NOMO-1 (cell line): Measurements from ENCODE around the gene VANGL1.

ENCODE experiments used
- DNase-seq, 2 experiments: peaks; one replicate each; lab custom pipeline; 2025; ENCODE audit not compliant: unreplicated experiment in 2 of 2; lab: John Stamatoyannopoulos, UW

The VANGL1 gene

DNA sequence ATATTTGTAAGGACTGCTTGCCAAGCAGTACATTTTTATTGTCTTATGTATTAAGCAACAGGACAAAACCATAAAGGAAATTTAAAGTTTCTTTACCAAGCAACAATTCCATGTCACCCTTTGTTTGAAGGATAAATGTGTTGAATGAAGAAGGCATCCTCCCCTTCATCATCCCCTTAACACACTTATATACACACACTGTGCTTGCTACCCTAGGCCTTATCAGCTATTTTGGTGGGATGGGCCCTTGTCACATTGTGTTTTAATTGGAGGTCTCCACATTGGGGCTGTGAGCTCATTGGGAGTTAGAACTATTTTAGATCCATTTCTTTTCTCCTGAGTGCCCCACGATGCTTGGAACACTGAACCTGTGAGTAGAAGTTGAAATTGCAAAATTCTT, 1.9 kb downstream of the VANGL1 start:
- no peak for DNase-seq

- DNase-seq = no peak
These were observed 2.3 kb downstream of the VANGL1 start for GRCh38 chr1:115644109-115644508.

GRCh38 chr1:115647047-115647446, 5.3 kb downstream of the VANGL1 start:
- DNase-seq = no peak

DNA sequence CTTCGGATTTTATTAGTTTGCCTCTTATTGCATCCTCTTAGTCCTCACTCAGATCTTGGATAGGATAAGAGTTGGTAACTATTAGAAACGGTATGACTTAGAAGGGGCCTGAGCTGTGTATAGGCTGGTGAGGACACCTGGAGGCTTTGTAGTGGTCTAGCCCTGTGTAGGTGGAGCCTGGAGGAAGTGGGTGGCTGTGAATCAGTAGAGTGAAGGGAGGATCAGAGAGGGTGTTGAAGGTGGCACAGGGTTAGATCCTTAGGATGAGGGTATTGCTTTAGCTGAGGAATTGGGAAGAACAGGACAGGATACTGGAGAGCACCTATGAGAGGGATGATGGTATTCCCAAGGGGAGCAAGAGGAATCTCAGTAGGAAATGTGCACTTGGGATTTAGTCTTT, 5.7 kb downstream of the VANGL1 start:
- DNase-seq = no peak

DNA sequence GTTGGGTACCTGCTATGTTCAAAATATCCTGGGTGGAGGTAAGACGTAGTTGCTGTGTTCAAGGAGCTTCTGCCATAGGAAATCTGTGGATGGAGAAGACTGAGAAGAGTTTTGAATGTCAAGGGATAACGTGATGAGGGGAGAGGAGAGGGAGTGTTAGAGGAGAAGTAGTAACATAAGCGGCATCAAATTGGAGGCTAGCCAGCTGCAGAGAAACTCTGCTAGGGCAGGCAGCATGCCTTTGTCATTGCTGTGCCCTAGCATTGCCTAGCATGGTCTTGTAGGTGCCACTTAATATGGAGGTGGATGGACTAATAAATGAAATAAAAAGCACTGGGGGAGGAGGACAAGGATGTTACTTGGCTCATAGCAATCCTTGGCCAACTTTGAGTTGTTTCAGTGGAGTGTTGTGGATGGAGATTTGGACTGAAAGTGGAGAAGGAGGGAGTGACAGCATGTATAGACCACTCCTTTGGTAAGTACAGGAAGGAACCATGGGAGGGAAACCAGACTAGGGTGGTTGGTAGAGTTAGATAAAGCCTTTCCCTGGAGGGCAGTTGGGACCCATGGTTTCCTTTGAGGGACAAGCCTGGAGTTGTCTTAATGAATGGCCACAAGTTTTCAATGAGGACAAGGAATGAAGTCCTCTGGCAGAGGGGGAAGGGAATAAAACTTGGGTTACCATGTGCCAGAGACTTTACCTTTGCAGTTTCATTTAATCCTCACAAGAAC, 6.3 kb downstream of the VANGL1 start:
- no peak for DNase-seq

DNA sequence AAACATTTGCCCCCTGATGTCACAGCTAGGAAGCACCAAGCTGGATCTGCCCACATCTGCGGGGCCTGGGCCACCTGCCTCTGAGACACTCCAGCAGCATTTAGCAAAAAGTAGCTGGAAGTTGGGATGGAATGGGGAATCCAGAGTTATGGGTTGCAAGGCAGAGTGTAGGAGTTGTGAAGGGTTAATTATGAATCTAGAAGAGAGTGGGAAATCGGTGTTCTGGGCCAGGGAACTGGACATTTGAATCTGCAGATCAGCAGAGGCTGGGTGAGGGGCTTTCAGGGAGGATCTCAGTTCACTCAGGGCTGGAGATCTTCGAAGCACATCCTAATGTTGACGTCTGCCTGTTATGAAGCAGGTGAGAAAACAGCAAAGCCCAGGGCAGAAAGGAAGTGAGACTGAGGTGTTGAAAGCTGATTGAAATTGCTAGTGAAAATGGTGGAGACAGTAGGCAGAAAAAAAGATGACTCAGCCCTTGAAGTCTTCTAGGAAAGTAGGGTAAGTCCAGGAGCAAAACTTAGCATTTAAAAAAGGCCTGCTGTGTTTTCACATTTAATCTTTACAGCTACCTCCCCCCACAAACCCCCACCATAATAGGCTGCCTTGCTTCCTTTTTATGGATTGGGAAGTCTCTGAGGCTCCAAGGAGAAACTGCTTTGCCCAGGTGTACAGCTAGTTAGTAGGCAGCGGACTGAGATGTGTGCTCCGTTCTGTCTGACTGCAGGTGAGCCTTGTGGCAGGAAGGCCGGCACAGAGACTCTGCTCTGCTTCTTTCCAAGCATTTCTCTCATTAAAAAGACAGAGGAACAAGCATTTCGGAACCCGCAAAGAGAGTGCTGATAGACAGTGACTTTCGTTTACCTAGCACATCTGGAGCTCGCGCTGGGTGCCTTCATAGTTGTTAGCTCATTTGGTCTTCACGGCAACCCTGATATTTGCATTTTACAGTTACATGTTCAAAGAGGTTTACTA, 7.2 kb downstream of the VANGL1 start:
- peak in 1 of 2 experiments; percentile 22 for DNase-seq

GRCh38 chr1:115649964-115650363, 8.2 kb downstream of the VANGL1 start:
- no peak for DNase-seq

GRCh38 chr1:115650961-115651360, 9.2 kb downstream of the VANGL1 start:
- DNase-seq = no peak

DNA sequence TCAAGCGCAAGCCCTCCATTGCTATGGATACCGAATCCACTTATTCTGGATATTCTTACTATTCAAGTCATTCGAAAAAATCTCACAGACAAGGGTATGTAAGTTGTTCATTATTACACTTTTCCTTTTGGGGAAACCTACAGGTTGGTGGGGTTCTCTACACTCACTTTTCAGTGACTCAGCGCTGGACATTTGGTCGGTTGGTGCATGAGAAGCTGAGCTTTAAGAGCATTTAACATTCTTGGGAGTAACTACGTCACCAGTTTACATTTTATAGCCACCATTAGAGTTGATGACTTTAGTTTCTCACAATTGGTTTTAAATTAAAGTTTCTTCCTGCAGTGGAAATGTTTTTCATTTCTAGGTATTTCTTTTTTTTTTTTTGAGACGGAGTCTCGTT, 9.6 kb downstream of the VANGL1 start:
- no peak for DNase-seq

DNA sequence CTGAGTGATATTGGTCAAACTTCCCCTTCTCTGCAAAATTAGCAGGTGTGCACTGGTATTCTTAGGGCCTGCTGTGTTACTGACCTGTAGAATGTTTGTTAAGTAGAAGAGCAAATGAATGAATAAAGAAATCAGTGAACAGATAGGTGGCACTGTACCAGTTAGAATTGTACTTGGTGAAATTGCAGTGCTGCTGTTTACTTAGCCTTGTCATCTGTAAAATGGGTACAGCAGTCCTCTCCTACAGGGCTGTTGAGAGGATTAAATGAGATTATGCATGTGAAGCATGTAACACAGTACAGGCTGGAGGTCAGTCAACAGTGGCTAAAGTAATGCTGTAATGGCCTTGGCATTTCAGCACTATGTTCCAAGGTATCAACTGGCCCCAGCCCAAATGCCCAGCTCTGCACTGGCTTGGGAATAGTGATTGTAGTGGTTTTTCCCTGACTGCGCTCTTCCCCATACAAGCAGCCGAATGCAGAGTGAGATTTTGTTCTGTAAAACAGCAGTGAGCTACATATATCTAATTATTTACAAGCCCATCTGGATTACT, 10.5 kb downstream of the VANGL1 start:
- DNase-seq = no peak

DNA sequence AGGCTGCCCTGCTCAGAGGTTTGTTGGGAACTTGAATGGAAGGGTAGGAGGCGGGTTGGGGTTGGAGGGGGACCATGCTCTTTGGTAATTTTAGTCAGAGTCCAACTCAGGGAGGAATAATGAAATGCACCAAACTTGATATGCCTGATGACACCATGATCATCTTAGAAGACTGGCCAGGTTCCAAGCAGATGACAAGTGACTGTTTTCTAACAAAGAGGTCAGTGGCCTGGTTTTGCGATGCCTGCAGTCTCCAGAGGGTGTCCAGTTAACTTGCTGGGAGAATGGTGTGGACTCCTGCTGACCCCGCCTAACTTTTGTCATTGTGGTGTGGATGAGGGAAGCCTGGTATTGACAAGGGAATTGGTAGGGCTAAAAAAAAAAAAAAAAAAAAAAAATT, 12.4 kb downstream of the VANGL1 start:
- no peak for DNase-seq

- DNase-seq = peak in 1 of 2 experiments; percentile 24
These were observed 13.0 kb downstream of the VANGL1 start for GRCh38 chr1:115654663-115655305.

DNA sequence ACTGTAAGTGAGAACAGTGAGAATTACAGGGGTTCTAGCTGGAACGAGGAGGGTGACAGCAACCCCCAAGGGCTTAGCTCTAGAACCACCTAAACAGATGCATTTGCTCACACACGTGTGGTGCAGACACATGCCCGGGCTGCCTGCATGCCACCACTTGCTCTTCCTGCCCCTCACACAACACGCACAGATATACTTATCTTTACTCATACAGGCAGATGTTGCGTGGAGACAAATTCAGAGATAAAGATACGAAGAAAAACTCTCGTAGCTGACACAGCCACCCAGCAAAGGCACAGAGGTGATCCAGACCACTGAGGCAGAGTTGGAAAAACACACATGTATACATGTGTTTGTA, 13.5 kb downstream of the VANGL1 start:
- no peak for DNase-seq

DNA sequence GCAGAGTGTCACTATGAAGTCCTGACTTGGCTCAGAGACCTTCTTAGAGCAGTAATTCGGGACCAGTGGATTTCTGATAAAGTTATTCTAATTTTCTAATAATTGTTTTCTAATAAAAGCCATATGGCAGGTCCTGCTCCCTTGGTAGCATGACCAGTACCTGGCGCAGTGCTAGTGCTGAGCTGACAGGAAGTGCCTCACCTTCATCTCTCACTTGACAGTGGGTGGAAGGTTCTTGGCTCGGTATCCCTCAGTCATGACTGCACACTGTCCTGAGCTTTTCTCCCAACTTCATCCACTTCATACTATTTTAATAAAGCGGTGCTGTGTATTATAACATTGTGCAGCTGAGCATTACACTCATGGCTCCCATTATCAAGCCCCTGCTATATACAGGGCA, 14.1 kb downstream of the VANGL1 start:
- no peak for DNase-seq

DNA sequence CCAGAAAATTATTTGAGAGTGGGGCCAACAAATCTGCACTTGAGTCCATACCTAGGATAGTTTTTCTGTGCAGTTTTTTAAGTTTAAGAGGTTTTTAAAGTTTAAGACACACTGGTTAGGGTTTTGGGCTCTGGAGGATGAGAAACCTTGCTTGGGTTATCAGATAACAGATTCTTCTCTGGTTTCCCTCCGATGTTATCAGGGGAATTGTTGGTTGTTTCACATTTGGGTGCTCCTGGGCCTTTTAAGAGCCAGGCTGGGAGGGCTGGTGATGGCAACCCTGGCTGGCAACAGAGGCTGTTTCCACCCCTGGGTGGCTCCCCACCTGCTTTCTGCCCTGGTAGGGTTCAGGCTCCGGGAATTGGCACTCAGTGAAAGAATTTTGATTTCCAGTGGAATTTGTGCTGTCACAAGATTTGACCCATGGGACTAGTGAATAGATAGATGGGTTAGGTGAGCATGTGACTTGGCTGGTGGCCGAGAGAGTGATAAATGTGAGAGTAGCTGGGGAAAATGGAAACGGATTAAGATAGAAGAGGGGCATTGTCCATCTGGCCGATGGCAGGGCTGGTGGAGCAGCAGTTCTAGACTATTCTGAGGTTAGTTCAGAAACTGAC, 14.8 kb downstream of the VANGL1 start:
- DNase-seq = no peak

DNA sequence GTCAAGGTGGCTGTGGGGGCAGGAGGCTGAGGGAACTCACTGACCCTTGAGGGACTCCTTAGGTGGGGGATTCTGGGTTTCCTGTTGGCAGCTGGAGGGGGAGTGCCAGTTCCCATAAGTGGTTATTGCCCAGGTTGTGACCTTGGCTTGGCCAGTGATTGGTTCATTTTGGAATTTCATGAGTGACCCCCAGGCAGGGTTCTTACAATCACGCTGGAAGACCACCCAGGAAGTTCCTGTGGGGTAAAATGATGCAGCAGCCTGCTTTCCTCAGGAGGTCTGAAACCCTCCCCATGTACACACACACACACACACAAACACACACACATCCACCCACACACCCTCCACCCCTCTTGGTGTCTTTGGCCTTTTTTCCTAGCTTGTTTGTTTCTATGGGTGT, 16.9 kb downstream of the VANGL1 start:
- DNase-seq = no peak

GRCh38 chr1:115660151-115660550, 18.4 kb downstream of the VANGL1 start:
- DNase-seq = no peak

- no peak for DNase-seq
These were observed 19.4 kb downstream of the VANGL1 start for GRCh38 chr1:115661157-115661556.

- DNase-seq = no peak
These were observed 23.7 kb downstream of the VANGL1 start for GRCh38 chr1:115665319-115666096.

DNA sequence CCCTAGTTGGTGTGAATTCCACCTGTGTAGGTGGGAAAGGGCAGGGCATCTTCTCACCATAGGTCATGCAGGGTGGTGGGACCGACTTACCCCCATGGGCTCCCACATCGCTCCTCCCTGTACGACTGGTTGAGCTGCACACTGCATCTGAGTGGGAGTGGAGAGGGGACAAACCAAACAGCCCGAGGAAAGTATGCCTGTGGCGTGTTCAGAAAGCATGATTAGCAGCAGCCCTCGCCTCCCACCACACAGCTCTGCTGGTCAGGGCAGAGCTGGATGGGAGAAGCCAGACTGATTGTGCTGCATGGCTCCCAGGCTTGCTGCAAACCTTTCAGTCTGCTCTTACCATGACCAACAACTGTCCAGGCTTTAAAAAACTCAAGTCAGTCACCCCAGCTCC, 24.4 kb downstream of the VANGL1 start:
- DNase-seq = no peak
